PFSK-1 (cell line): Measurements from ENCODE around the gene NUCB1.

Experiments
- POLR2AphosphoS5 ChIP-seq: IDR thresholded peaks from 2 replicates; pipeline ENCODE4 v1.6.1; 2012; ENCODE audit warnings: low read depth, mild to moderate bottlenecking, control low read depth, low read length, moderate library complexity
- REST ChIP-seq, 2 experiments: IDR thresholded peaks; 2 replicates each; pipeline versions ENCODE4 v1.6.1 to v1.8.0; 2011 to 2012; ENCODE audit warnings: low read depth in 2 of 2, low read length in 2 of 2, control low read depth in 1 of 2, inconsistent platforms in 1 of 2, mild to moderate bottlenecking in 1 of 2, moderate library complexity in 1 of 2; ENCODE audit not compliant: insufficient read depth in 1 of 2
- SIN3A ChIP-seq: IDR thresholded peaks from 2 replicates; pipeline ENCODE4 v1.6.1; 2012; ENCODE audit warnings: mild to moderate bottlenecking, low read length, moderate library complexity, borderline replicate concordance; ENCODE audit not compliant: insufficient read depth
- TAF1 ChIP-seq: IDR thresholded peaks from 2 replicates; pipeline ENCODE4 v1.6.1; 2012; ENCODE audit warnings: low read length, control low read depth, borderline replicate concordance; ENCODE audit not compliant: insufficient read depth

GRCh38 chr19:48963371-48964204 is 63.5 kb downstream of the NUCB1 start:
- TF ChIP-seq POLR2AphosphoS5 (no peak), TAF1 (no peak), REST (IDR thresholded peaks at IDR 0.05; ENCODE audit: insufficient read depth in 1 of 2, low read depth in 2 of 2, low read length in 2 of 2) (no peak), SIN3A (no peak)
